Stimulated activated CD4-positive, alpha-beta T cell treated with anti-CD3 and anti-CD28 coated beads, Interleukin-15, amount 100 ng/mL, for 48 hours (primary cell): ENCODE measurements around the gene SCRN3.
"Not testable (repeated sequence)": the region's sequence is repeated elsewhere in the genome, so short reads cannot be mapped to it uniquely, and the experiment has no call there.

Source experiments
- DNase-seq, 2 donors: peaks; one replicate each; pipeline ENCODE4 v3.0.0-alpha.2; 2020; ENCODE audit warnings: low read depth in 2 of 2

SCRN3 gene

DNA sequence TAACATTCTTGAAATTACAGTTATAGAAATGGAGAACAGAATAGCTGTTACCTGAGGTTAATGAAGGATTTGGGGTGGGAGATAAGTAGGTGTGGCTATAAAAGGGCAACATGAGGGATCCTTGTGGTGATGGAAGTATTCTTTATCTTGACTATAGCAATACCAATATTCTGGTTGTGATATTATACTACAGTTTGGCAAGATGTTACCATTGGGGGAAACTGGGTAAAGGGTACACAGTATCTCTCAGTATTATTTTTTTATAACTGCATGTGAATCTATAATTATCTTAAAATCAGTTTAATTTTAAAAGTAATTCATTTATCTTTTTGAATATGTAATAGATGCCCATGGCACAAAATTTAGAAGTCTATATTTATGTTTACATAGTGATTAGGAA, 8.1 kb downstream of the SCRN3 start:
- DNase-seq, result no peak

DNA sequence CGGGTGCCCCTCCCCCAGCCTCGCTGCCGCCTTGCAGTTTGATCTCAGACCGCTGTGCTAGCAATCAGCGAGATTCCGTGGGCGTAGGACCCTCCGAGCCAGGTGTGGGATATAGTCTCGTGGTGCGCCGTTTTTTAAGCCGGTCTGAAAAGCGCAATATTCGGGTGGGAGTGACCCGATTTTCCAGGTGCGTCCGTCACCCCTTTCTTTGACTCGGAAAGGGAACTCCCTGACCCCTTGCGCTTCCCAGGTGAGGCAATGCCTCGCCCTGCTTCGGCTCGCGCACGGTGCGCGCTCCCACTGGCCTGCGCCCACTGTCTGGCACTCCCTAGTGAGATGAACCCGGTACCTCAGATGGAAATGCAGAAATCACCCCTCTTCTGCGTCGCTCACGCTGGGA, 14.5 kb downstream of the SCRN3 start:
- DNase-seq, result not testable (repeated sequence)

- DNase-seq, result no peak
Measured at GRCh38 chr2:174412256-174412655, 16.7 kb downstream of the SCRN3 start.

- no peak for DNase-seq
Measured at GRCh38 chr2:174428214-174428613, 32.7 kb downstream of the SCRN3 start.

DNA sequence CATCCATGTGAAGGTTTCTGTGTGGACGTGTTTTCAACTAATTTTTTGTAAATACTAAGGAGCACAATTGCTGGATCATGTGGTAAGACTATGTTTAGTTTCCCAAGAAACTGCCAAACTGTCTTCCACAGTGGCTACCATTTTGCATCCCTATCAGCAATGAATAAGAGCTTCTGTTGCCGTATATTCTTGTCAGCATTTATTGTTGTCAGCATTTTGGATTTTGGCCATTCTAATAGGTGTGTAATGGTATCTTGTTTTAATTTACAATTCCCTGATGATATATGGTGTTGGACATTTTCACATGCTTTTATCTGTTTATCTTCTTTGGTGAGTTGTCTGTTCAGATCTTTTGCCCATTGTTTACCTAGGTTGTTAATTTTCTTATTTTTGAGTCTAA, 34.5 kb downstream of the SCRN3 start:
- no peak for DNase-seq

DNA sequence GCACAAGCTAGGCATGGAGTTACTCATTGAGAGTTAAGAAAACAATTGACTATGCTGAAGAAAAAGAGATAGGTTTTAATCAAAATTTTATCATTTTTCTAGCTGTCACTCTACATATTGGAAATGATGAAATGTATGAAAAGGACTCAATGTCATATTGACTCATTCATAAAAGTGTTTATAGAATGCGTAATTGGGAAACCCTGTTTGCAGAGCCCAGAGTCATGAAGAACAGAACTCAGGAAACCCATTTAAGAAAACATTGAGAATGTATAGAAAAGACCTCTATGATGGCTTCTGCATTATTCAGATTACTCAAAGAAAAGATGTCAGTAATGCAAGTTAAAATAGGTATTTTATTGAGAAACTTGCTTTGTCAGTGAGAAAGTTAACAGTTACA, 36.4 kb downstream of the SCRN3 start:
- no peak for DNase-seq

- DNase-seq, result no peak
Measured at GRCh38 chr2:174436351-174436750, 40.8 kb downstream of the SCRN3 start.

DNA sequence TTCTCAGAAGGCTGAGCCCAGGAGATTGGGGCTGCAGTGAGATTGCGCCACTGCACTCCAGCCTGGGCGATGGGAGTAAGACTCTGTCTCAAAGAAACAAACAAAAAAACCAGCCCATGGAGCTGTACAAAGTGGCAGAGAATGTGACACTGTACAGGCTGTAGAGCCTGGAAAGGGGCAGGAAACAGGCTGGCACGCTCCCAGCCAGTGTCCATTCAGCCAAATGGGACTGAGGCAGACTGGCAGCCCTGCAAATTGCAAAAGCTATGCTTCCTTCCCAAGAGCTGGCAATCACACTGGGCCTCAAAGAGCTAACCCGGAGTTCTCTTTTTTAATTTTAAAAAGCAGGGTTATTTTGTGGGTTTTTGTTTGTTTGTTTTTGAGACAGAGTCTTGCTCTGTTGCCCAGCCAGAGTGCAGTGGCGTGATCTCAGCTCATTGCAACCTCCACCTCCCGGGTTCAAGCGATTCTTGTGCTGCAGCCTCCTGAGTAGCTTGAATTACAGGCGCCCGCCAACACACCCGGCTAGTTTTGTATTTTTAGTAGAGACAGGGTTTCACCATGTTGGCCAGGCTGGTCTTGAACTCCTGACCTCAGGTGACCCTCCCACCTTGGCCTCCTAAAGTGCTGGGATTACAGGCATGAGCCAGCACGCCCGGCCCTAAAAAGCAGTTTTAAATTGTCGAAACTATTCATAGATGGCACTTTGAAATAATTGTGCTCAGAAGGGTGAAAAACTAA, 42.8 kb downstream of the SCRN3 start:
- DNase-seq, result no peak

- no peak for DNase-seq
Measured at GRCh38 chr2:174439323-174439722, 43.8 kb downstream of the SCRN3 start.

GRCh38 chr2:174439950-174440349, 44.4 kb downstream of the SCRN3 start:
- DNase-seq, result no peak

GRCh38 chr2:174442546-174443510, 47.3 kb downstream of the SCRN3 start:
- no peak for DNase-seq

- DNase-seq, result no peak
Measured at GRCh38 chr2:174444761-174445160, 49.2 kb downstream of the SCRN3 start.

DNA sequence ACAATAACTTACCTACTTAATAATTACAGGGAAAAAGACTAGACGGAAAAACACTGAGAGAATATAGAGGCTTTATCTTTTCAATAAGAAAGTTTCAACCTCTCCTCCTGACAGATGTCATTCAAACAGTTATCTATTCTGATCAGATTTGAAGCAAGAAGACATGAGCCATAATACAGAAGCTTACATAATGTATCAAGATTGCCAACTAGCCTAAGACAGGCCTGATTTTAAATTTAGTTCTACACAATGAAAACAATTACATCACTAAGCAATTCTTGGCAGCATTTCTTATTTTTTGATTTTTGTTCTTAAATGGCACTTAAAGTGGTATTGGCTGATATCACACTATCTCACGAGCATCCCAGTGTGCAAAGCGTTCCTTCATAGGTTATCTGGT, 49.7 kb downstream of the SCRN3 start:
- no peak for DNase-seq

DNA sequence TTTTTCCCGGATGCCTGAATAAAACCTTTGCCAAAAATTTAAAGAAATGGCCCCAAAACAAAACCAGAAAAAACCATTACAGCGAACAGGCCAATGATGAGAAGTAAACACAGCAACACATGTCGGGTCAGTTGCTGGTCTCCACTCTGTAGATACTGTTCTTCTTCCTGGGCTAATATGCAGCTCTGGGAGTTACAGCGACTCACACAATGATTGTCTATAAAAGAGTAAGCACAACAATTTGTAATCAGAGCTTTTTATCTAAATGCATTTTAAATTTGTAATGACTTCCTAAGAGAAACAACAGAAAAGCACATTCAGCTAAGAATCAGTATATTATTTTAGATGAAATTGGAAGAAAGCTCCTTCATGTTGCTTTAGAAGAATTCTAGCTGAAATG, 51.0 kb downstream of the SCRN3 start:
- DNase-seq, result no peak

GRCh38 chr2:174449033-174449432, 53.5 kb downstream of the SCRN3 start:
- no peak for DNase-seq

GRCh38 chr2:174450021-174450816, 54.7 kb downstream of the SCRN3 start:
- DNase-seq, result no peak

GRCh38 chr2:174454566-174454965, 59.0 kb downstream of the SCRN3 start:
- DNase-seq, result no peak

GRCh38 chr2:174461221-174461620, 65.7 kb downstream of the SCRN3 start:
- DNase-seq, result no peak

- no peak for DNase-seq
Measured at GRCh38 chr2:174465327-174465726, 69.8 kb downstream of the SCRN3 start.

DNA sequence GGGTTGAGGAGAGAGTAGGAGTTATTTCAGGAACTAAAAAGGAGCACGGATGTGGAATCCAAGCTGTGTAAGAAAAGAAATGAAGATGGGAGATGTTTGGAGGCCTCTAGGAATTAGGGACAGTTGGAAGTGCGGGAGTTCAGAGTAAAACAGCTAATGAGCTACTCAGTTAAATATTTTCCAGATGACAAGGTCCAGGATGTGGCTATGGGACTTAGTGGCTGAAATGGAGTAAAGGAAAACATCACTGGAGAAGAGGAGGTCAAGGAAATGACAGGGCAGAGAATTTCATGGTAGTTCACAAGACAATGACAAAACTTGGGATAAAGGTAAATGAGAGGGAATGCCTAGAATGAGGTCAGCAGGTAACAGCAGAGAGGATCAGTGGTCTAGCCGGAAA, 78.3 kb downstream of the SCRN3 start:
- no peak for DNase-seq

DNA sequence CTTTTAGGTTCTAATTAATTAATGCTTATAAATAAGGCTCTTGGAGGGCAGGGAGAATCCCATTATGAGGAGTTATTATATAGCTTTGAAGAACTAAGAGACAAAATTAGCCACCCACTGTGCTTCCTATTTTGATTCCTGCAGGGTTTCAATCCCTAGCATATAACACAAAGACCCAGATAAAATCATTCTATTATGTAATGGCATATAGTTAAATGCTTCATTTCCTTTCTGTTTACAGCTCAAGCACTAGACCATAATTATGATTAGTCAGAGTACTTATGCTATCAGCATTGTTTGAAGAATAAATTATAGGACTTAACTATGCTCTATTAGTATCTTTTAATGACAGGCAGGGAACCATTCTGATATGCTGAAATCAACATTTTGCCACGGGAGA, 82.2 kb downstream of the SCRN3 start:
- no peak for DNase-seq
